GM21717 (cell line): ENCODE results near the gene MASP2.
"Not testable (repeated sequence)": the region's sequence is repeated elsewhere in the genome, so short reads cannot be mapped to it uniquely, and the experiment has no call there.

ENCODE experiments used
- ATAC-seq: cut with Tn5 transposase; IDR thresholded peaks from one replicate; pipeline ENCODE4 v1.9.1; 2021; ENCODE audit warnings: mild to moderate bottlenecking, moderate library complexity; ENCODE audit not compliant: unreplicated experiment

Gene MASP2

DNA sequence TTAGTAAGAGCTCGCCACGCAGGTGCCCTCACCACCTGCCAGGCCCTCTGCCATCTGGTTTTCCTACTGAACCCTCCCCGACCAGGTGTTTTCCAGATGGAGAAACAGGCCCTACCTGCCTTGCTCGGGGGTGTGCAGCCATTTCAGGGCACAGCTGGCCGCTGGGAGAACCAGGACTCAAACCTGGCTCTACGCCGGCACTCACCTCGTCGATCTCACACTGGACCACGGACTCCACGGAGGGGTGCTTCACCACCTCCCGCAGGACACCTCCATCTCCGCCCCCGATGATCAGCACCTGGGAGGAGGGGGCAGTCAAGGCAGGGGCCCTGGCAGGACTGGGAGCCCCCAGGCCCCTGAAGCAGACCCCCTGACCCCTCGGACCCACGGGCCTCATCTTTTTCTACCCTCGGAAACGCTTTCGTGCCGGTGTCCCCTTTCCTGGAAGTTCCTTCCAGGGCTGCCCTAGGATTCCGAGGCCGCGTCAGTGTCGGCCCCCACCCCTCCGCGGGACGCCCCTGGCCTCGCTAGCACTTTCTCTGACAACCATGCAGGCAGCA, 11.6 kb upstream of the MASP2 start:
- no peak for ATAC-seq

- ATAC-seq = no peak
Measured at GRCh38 chr1:11058026-11058425, 11.0 kb upstream of the MASP2 start.

GRCh38 chr1:11057477-11057876, 10.4 kb upstream of the MASP2 start:
- no peak for ATAC-seq

- no peak for ATAC-seq
Measured at GRCh38 chr1:11056504-11056903, 9.5 kb upstream of the MASP2 start.

DNA sequence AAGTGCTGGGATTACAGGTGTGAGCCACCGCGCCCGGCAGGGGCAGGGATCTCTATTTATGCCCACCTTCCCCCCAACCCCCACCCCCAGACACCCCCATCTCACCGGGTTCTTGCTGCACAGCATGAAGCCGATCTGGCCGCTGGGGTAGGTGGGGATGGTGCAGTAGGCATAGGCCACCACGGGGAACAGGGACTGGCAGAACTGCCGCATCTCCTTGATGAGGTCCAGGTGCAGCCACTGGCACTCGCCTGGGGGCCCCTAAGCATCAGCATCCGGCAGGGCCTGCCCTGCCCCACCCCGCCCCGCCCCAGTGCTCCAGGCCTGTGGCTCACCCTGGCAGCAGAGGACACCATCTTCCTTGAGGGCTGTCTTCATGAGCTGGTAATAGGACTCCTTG, 8.6 kb upstream of the MASP2 start:
- ATAC-seq = no peak

GRCh38 chr1:11054666-11055065, 7.6 kb upstream of the MASP2 start:
- ATAC-seq = no peak

DNA sequence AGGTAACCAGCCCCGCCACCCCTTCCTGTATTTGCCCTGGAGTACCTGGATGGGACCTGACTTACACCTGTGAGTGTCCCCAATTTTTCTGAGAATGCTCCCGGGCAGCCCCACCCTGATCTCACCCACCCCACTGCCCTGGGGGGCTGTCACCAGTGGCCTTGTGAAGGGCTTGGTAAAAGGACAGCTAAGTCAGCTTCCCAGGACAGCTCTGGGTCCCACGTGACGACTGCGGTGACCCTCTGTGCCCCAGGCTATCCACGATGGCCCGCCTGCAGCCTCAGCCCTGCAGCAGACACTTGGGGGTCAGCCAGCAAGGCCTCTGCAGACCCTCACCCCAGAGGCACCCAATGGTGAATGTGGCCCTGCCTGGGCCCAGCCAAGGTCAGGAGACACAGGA, 7.1 kb upstream of the MASP2 start:
- ATAC-seq = no peak

- no peak for ATAC-seq
Measured at GRCh38 chr1:11053758-11054137, 6.7 kb upstream of the MASP2 start.

GRCh38 chr1:11052839-11053757, 6.1 kb upstream of the MASP2 start:
- no peak for ATAC-seq

DNA sequence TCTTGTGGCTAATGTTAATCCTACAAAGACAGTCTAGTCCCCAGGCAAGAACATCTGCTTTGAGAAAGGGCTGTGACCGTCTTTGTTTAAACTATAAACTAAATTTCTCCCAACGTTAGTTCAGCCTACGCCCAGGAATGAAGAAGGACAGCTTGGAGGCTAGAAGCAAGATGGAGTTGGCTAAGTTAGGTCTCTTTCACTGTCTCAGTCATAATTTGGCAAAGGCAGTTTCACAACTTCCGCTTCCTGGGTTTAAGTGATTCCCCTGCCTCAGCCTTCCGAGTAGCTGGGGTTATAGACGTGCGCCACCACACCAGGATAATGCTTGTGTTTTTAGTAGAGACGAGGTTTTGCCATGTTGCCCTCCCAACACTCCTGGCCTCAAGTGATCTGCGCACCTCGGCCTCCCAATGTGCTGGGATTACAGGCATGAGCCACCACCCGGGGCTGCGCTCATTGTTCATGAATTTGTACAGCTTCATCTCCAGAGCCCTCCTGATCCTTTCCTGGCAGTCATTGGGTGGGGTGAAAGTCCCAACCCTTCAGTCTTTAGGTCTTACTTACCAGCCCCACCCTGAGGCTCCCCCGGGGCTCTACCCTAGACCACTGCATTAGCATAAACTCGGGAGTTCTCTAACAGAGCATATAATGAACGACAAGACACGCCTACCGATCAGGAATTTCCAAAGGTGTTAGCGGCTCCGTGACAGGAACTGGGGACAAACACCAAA, 4.9 kb upstream of the MASP2 start:
- ATAC-seq = no peak

GRCh38 chr1:11051121-11051520, 4.1 kb upstream of the MASP2 start:
- not testable (repeated sequence) for ATAC-seq

GRCh38 chr1:11046270-11046566, 821 bp downstream of the MASP2 start:
- ATAC-seq = no peak

- ATAC-seq = no peak
Measured at GRCh38 chr1:11045428-11046269, 1.4 kb downstream of the MASP2 start.

- no peak for ATAC-seq
Measured at GRCh38 chr1:11044849-11045427, 2.1 kb downstream of the MASP2 start.

- ATAC-seq = no peak
Measured at GRCh38 chr1:11044086-11044848, 2.8 kb downstream of the MASP2 start.

- no peak for ATAC-seq
Measured at GRCh38 chr1:11042995-11043874, 3.8 kb downstream of the MASP2 start.

GRCh38 chr1:11042065-11042464, 5.0 kb downstream of the MASP2 start:
- ATAC-seq = no peak

DNA sequence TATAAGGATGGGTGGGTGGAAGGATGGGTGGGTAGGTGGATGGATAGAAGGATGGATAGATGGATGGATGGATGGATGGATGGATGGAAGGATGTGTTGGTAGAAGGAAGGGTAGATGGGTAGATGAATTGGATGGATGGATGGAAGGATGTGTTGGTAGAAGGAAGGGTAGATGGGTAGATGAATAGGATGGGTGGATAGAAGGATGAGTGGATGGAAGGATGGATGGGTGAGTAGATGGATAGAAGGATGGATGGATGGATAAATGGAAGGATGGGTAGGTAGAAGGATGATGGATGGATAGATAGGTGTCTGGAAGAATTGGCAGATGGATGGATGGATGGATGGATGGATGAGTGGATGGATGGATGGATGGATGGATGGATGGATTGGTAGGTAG, 6.0 kb downstream of the MASP2 start:
- ATAC-seq = no peak

- not testable (repeated sequence) for ATAC-seq
Measured at GRCh38 chr1:11040105-11040429, 7.0 kb downstream of the MASP2 start.
